DMS 273 treated with DMSO at 0.1 percent for 48 hours (cell line): ENCODE measurements around the gene PDZD2.
"Not testable (repeated sequence)": the region's sequence is repeated elsewhere in the genome, so short reads cannot be mapped to it uniquely, and the experiment has no call there.

Experiments
- DNase-seq: peaks from one replicate; lab custom pipeline; 2025; lab: John Stamatoyannopoulos, UW

The PDZD2 gene

DNA sequence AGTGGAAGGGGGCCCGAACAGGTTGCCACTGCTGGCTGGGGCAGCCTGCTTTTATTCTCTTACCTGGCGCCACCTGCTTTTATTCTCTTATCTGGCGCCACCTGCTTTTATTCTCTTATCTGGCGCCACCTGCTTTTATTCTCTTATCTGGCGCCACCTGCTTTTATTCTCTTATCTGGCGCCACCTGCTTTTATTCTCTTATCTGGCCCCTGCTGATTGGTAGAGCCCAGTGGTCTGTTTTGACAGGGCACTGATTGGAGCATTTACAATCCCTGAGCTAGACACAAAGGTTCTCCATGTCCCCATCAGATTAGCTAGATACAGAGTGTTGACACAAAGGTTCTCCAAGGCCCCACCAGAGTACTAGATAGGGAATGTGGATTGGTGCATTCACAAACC is 52.5 kb downstream of the PDZD2 start:
- not testable (repeated sequence) for DNase-seq

DNA sequence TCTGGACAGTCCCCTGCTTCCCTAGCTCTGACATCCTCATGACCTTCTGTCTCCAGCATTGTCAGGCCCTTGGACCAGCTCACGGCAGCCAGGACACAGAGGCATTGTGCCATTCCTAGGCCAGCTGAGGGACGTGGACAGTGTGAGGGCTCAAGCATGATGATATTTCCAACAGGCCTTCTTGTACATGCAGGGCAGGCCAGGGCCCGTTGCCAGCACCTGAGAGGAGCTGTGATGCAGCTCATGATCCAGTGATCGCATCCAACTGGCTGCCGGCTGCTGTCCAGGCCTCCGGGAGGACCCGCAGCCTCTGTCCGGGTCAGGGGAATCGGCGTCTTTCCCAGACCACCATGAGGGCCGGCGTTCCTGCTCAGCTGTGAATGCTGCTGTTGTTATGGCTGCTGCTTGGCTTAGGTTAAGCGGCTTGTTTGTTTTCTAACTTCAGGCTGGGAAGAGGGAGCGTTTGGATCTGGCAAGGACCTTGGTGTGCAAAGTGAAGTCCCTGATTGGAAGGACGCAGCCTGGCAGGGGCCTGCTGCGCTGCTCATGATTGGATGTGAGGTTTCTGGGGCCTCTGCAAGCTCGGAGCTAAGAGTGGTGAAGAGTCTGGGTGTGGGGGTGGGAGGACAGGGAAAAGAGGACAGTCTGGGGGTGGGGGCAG is 53.8 kb downstream of the PDZD2 start:
- DNase-seq = no peak

DNA sequence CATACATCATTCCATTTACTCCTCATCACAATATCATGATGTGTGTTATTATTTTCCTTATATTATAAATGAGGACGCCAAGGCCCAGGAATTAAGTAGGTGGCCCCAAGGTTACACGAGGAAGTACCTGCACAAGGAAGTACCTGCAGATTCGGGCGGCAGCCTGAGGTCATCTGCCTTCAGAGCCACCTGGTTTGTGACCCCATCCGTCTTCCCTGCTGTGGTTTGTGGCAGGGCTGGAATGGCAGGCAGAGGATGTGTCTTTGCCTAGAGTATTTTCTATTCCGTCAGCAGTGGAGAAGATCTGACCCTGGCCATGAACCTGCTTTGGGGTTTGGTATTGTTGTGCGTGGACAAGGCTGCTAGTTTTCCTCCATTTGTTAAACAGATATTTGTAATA is 59.7 kb downstream of the PDZD2 start:
- no peak for DNase-seq

DNA sequence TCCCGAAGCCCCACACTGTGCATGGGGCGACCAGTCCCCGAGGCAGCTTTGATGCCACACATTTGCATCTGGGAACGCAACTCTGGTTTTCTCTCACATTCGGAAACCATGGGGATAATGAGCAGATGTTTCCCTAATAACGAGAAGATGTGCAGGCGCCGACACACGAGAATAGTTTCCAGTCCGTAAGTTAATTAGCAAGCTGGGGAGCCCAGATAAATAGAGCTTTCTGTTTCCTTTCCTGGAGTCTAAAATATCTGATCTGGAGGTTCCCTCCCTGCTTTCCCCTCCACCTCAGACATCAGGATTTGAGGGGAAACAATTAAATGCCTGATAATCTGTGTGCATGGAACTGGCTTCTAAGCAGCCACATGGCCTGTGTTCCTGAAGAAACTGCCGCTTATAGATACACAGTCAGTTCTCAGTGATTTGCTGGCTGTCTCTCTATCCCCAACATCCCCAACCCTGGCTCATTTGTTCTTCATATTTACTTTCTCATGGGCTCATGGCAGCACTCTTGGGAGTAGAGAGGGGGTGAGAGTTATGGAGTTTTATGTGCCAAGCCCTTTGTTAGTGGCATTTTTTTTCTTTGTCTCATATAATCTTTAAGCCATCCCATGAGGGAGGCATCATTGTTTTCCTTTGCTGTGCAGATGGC is 62.8 kb downstream of the PDZD2 start:
- DNase-seq = no peak

GRCh38 chr5:31702712-31703111 is 63.8 kb downstream of the PDZD2 start:
- no peak for DNase-seq

- DNase-seq = no peak
Measured at GRCh38 chr5:31703757-31704156, 64.8 kb downstream of the PDZD2 start.

GRCh38 chr5:31706186-31706585 is 67.3 kb downstream of the PDZD2 start:
- no peak for DNase-seq

DNA sequence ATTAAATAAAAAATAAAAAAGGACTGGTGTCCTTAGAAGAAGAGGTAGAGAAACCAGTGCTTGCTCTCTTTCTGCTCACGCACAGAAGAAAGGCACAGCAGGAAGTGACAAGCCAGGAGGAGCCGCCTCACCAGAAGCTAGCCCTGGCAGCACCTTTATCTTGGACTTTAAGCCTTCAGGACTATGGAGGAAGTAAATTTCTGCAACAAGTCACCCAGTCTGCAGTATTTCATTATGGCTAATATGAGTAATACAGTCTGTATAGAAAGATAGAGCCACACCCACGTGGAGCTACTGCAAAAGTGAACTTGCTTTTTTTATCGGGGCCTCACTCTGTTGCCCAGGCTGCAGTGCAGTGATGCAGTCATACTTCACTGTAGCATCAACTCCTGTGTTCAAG is 68.4 kb downstream of the PDZD2 start:
- no peak for DNase-seq

DNA sequence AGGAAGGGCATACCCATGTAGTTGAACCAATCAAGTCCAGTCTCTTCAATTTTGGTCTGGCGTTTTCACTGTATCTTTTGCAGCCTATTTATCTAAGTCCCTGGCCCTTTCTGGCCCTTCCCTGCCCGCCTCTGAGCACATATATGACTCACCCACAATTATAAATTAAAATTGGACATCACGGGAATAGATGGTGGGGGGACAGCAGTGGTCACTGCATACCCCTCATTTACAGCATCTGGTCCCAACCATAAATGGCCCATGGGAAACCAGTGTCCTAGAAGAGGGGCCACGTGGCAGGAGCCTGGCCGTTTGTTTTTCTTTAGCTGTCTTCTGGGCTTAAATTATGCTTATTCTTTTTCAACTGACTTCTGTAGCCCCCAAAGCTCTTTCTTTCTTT is 69.2 kb downstream of the PDZD2 start:
- no peak for DNase-seq

DNA sequence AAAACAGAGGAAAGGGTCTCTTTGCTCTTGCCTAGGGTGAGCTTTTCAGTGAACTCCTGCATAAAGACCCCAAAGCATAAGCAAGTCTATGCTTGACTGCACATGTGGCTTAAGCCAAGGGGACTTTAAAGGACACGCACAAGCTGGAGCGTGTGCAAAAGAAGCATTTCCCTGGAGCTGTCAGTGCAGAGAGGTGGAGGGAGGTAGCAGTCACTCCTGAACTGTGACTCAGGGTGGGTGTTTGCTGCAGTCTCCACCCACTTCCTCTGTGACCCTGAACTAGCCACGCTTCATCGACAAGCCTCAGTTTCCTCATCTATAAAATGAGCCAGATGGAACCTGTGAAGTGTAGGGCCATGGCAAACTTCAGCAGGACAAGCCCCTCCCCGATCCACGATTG is 72.4 kb downstream of the PDZD2 start:
- DNase-seq = no peak

GRCh38 chr5:31711935-31712592 is 73.1 kb downstream of the PDZD2 start:
- DNase-seq = no peak

DNA sequence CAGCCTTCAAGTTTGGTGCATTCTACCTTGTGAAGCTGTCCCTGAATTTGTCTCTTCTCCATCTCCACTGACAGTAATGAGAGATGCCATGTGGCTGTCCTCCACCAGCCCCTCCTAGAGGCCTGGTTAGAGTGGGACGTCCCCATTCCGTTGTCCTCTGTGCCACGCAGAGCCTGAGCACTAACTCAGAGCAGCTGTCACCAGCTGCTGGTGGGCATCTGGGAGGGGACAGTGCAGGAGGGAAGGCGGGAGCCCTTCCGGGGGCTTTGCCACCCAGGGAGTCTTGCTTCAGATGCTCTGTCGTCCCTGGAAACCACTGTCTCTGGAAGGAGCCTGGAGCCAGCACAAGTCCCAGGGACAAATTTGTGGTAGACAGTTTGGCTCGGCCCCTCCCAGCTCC is 78.6 kb downstream of the PDZD2 start:
- DNase-seq = no peak

GRCh38 chr5:31720004-31720403 is 81.1 kb downstream of the PDZD2 start:
- no peak for DNase-seq

DNA sequence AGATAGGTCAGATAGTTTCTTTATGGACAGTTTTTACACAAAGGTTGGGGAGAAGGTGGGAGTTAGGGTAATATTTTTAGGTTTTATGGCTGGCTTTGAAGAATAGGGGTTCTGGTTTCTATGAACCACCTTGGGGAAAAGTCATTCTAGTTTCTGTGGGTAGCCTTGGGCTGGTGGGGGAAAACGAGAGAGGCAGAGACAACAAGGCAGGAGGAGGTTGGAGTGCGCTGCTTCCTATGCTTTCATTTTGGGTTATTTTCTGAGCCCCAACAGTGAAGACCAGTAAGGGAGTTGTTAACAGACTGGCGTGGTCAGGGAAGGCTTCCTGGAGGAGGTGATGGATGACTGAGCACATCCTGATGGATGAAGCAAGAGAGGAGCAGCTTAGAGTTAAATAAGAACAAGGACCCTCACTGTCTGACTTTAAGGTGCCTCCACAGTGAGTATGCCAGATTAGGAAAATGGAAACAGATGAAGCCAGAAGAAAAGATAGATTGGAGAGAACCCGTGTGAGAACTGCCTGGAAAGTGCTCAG is 81.9 kb downstream of the PDZD2 start:
- no peak for DNase-seq

DNA sequence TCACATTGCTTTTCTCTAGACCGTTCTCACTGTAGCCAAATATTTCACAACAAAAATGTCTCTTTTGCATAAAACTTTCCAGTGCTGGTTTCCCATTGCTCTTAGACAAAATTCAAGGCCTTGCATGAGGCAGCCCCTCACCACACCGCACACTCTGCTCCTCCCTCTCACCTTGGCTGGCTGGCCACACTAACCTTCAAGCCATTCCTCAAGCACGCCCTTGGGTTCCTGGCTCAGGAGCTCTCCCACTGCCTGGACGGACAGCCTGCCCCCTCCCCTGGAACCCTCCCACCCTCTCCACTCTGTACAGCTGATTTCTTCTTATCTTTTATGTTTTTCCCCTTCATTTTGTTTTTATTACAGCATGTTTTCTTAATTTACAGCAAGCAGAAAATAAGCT is 83.2 kb downstream of the PDZD2 start:
- no peak for DNase-seq

GRCh38 chr5:31725996-31726395 is 87.1 kb downstream of the PDZD2 start:
- no peak for DNase-seq

DNA sequence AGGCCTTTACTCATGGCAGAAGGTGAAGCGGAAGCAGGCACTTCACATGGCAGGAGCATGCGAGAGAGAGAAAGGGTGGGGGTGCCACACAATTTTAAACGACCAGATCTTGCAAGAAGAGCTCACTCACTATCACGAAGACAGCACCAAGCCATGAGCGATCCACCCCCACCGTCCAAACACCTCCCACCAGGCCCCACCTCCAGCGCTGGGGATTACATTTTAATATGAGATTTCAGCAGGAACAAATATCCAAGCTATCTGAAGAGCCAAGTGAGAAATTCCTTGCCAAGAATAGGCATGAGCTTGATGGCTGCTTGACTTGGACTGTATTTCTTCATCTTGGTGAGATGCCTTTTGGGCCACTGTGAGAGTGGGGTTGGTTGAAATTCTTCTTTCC is 88.0 kb downstream of the PDZD2 start:
- DNase-seq = no peak

- no peak for DNase-seq
Measured at GRCh38 chr5:31728039-31728438, 89.1 kb downstream of the PDZD2 start.

GRCh38 chr5:31728806-31729205 is 89.9 kb downstream of the PDZD2 start:
- DNase-seq = not testable (repeated sequence)

GRCh38 chr5:31730139-31730538 is 91.2 kb downstream of the PDZD2 start:
- no peak for DNase-seq

GRCh38 chr5:31731016-31731415 is 92.1 kb downstream of the PDZD2 start:
- no peak for DNase-seq

- DNase-seq = no peak
Measured at GRCh38 chr5:31731710-31732301, 92.9 kb downstream of the PDZD2 start.

DNA sequence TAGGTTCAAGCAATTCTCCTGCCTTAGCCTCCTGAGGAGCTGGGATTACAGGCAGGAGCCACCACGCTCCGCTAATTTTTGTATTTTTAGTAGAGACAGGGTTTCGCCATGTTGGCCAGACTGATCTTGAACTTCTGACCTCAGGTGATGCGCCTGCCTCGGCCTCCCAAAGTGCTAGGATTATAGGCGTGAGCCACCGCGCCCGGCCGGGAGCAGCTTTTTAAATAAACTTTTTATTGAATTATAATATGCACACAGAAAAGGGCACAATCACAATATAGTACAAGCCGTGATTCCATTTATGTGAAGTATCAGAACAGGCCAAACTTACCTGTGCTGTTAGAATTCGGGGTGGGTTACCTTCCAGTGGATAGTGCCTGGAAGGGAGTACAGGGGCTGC is 93.9 kb downstream of the PDZD2 start:
- not testable (repeated sequence) for DNase-seq
